GM12892 (cell line): ENCODE data around the gene ASGR1.

Source experiments
- DNase-seq: peaks from one replicate; pipeline ENCODE4 v3.0.0; 2011; ENCODE audit not compliant: insufficient read length
- FAIRE-seq: peaks from 2 replicates; lab custom pipeline; 2011; peaks lifted over from hg19 to GRCh38; lab: Jason Lieb, UNC
- POLR2A ChIP-seq: IDR thresholded peaks from 2 replicates; pipeline ENCODE4 v1.6.1; 2011; ENCODE audit warnings: low read depth, low read length, control low read depth
- POLR2AphosphoS5 ChIP-seq: IDR thresholded peaks from 2 replicates; pipeline ENCODE4 v1.6.1; 2011; ENCODE audit warnings: low read depth, low read length, control low read depth
- TAF1 ChIP-seq: IDR thresholded peaks from 2 replicates; pipeline ENCODE4 v1.6.1; 2011; ENCODE audit warnings: low read depth, mild to moderate bottlenecking, control low read depth, low read length, borderline replicate concordance

The ASGR1 gene

DNA sequence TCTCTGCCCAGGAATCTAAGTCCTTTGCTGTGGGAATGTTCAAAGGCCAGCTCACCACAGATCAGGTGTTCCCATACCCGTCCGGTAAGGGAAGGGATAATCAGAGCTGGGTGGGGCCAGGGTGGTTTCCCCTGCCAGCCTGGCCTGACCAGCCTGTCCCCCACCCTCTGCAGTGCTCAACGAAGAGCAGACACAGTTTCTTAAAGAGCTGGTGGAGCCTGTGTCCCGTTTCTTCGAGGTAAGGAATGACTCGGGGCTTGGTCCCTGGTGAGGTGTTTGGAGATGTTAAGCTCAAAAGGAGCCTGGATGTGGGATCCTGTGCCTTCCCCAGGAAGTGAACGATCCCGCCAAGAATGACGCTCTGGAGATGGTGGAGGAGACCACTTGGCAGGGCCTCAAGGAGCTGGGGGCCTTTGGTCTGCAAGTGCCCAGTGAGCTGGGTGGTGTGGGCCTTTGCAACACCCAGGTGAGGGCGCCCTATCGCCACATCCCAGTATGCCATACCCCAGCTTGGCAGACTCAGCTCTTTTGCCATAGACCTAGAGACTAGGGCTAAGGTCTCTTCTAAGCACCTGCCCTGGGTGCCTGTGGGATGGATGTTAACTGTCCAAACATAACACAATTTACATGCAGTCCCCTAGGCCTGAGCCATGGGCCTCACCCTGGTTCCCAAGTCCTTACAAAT lies 41.6 kb upstream of the ASGR1 start:
- peak; percentile 57 for DNase-seq
- no peak for FAIRE-seq
- no peak for TF ChIP-seq POLR2A
- TF ChIP-seq TAF1 = no peak
- TF ChIP-seq POLR2AphosphoS5 = peak; percentile 46; the same call in 1 of the 2 replicates

GRCh38 chr17:7219812-7220592 lies 40.8 kb upstream of the ASGR1 start, which contains the start of the genes ACADVL and DLG4:
Gene ACADVL, plus strand, starts transcription at chr17:7219938. Its CDS starts 47 bp downstream, at chr17:7219985.
Gene DLG4, minus strand, starts transcription at chr17:7219836.
- TF ChIP-seq POLR2A (peak; percentile 67), POLR2AphosphoS5 (no peak)
- FAIRE-seq = peak; percentile 97
- peak; percentile 95 for DNase-seq

DNA sequence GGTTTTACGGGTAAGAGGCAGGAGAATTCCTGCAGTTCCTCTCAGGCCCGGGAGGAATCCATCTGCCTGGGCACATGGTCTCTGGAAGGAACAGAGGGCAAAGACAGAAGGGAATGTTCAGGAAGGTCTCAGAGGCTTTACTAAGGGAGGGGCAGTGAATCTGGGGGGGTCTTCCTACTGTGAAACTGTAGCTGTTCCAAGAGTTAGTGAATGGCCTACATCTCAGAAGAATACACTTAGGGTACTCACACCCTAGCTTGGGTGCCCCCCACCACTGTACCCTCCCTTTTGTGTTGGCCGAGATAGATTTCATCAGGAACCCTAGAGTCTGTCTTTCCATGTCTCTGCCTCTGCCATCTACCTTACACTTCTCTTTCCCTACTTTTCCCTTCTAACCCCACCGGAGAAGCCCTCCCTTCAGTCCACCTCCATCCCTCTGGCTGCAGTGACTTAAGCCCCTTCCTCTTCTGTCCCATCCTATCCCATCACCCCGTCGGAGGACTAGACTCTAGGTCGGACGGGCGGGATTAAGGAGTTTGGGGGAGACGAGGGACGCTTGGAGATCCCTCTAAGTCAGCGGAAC lies 40.1 kb upstream of the ASGR1 start:
- FAIRE-seq (peak; percentile 30), DNase-seq (no peak)
- TF ChIP-seq POLR2AphosphoS5 (no peak), TAF1 (no peak), POLR2A (no peak)

GRCh38 chr17:7218758-7219157 lies 39.6 kb upstream of the ASGR1 start:
- TF ChIP-seq TAF1 = no peak
- no peak for TF ChIP-seq POLR2AphosphoS5
- no peak for TF ChIP-seq POLR2A
- FAIRE-seq = no peak

GRCh38 chr17:7218166-7218565 lies 39.0 kb upstream of the ASGR1 start:
- no peak for FAIRE-seq
- TF ChIP-seq POLR2A (no peak), TAF1 (no peak), POLR2AphosphoS5 (no peak)
- no peak for DNase-seq

More at GRCh38 chr17:7218758-7219157, 39.6 kb upstream of the ASGR1 start:
- no peak for DNase-seq

DNA sequence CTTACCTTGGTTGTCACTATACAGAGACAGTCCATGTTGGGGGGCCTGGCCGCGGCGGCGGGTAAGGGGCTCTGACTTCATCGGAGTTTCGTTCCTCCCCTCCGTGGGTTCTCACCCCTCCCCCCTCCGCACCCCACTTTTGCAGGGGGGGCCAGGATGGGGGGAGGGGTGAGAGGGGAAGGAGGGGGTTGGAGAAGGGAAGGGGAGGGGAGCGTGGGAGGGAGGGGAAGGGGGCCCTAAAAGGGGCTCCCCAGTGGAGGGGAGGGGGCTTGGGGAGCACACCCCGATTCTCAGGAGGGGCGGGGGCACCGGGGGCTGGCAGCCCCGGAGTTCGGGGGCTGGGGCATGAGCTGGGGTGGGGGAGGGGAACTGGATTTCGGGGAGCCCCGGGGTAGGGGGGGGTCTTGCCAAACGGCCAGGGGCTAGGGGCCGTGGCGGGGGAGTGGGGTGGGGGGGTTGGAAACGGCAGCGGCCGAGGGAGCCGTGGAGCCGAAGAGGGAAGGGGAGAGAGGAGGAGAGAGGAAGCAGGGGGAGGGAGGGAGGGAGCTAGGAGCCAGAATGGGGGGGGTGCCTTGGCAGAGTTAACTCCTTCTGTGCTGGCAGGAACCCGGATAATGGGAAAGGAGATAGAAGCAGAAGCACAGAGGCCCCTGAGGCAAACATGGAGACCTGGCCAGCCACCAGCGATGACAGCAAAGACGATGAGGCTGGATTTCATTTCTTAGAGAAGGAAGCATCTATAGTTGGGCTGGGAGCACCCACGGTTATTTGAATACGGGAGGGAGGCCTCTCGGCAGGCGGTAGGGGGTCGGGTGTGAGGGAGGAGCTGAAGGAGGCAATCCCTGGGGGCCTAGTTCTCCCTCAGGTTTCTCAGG lies 38.2 kb upstream of the ASGR1 start:
- DNase-seq (no peak), FAIRE-seq (peak; percentile 30)
- TF ChIP-seq POLR2AphosphoS5 = no peak
- no peak for TF ChIP-seq TAF1
- no peak for TF ChIP-seq POLR2A

GRCh38 chr17:7216242-7217112 lies 37.3 kb upstream of the ASGR1 start:
- FAIRE-seq (no peak), DNase-seq (no peak)
- TF ChIP-seq TAF1 (no peak), POLR2A (no peak), POLR2AphosphoS5 (no peak)

DNA sequence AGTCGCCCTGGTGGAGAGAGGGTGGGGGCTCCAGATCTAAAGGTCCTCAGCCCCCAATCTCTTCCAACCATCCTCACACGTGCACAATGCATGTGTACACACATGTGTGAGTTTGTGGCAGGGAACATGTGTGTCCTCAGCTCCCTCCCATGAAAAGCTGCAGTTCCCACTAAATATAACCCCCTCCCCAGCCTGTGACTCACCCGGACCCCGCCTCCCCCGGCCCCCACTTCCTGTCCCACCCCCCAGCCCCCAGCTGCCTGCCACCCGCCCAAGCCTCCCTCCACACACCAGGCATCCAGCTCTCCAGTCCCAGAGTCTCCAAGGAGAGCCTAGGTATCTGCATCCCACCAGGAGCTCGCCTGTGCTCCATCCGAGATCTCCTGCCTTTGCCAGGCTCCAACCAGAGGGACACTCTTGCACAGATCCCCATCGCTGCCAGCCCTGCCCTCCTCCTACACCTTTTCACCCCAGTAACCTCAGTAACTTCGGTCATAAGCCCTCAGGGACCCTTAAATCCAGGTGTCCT lies 36.5 kb upstream of the ASGR1 start:
- FAIRE-seq (no peak), DNase-seq (no peak)
- TF ChIP-seq POLR2A = no peak

- DNase-seq (no peak), FAIRE-seq (no peak)
- TF ChIP-seq POLR2AphosphoS5 (no peak), TAF1 (no peak), POLR2A (no peak)
These were observed 36.0 kb upstream of the ASGR1 start for GRCh38 chr17:7215136-7215638.

- peak; percentile 100 for FAIRE-seq
- DNase-seq = peak; percentile 96
- TF ChIP-seq TAF1 = no peak
- no peak for TF ChIP-seq POLR2AphosphoS5
- no peak for TF ChIP-seq POLR2A
These were observed 35.3 kb upstream of the ASGR1 start for GRCh38 chr17:7214300-7215135.
